Measurements from ENCODE around the gene AXIN1.
"Not testable (repeated sequence)": the region's sequence is repeated elsewhere in the genome, so short reads cannot be mapped to it uniquely, and the experiment has no call there.

AXIN1 gene

DNA sequence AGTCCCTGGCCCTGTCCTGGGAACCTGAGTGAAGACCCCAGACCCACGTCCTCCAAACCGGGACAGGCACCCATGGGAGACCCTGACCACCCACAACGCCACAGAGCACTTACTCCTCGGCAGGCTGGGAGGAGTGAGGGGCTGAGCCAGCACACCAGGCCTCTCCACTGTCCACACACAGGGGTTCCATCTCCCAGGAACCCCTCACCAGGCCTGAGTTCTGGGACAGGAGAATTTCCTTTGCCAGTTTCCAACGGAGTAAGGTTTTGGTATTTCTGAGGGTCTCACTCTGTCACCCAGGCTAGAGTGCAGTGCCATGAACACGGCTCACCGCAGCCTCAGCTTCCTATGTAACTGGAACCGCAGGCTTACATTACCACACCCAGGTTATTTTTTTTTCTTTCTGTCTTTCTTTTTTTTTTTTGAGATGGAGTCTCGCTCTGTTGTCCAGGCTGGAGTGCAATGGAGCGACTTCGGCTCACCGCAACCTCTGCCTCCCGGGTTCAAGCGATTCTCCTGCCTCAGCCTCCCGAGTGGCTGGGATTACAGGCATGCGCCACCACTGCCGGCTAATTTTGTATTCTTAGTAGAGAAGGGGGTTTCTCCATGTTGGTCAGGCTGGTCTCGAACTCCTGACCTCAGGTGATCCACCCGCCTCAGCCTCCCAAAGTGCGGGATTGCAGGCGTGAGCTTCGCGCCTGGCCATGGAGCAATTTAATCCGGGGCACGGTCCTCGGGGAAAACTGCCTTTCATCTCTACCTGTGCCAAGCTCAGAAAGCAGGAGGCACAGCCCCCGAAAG is 27.6 kb upstream of the AXIN1 start:
- no peak for FAIRE-seq
- no peak for DNase-seq (ENCODE audit: insufficient read length)
- TF ChIP-seq POLR2A (IDR thresholded peaks at IDR 0.05; ENCODE audit: low read depth, low read length) (no peak), TAF1 (IDR thresholded peaks at IDR 0.05; ENCODE audit: borderline replicate concordance, low read depth, low read length) (no peak), POLR2AphosphoS5 (IDR thresholded peaks at IDR 0.05; ENCODE audit: low read depth, low read length) (no peak)

DNA sequence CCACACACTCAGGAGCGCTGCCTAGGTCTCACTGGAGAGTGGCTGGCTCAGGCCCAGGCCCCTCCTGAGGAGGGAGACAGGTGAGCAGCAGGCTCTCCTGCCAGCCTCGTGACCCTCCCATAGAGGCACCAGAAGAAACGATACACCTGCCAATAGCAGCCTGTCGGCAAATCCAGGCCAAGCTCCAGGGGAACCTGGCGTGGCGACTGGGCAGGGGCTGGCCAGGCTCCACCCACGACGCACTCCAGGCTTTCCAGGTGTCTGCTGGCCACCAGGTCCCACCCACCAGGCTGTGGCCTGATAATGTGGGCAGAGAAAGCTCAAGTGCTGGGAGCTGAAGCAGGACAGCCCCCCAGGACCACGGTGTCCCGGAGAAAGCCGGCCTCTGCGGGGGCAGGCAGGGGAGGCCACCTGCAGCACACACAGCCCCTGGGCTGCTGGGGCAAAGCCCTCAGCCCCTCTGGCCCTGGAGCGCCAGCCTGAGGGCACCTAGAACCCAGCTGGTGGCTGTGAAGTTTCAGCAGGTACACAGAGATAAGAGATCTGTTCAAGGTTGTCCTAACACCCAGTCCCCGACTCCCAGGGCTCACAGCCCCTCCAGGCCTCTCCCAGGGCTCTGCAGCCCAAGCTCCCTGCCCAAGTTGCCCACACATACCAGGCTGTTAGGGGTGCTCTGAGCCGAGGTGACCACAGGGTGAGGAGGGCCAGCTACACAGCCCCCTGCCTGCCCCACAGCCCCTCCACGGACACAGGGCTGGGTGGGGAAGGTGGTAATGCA is 26.8 kb upstream of the AXIN1 start:
- DNase-seq (ENCODE audit: insufficient read length) (no peak), FAIRE-seq (no peak)
- no peak for TF ChIP-seq POLR2A (IDR thresholded peaks at IDR 0.05; ENCODE audit: low read depth, low read length)
- TF ChIP-seq POLR2AphosphoS5 (IDR thresholded peaks at IDR 0.05; ENCODE audit: low read depth, low read length): no peak
- no peak for TF ChIP-seq TAF1 (IDR thresholded peaks at IDR 0.05; ENCODE audit: borderline replicate concordance, low read depth, low read length)

DNA sequence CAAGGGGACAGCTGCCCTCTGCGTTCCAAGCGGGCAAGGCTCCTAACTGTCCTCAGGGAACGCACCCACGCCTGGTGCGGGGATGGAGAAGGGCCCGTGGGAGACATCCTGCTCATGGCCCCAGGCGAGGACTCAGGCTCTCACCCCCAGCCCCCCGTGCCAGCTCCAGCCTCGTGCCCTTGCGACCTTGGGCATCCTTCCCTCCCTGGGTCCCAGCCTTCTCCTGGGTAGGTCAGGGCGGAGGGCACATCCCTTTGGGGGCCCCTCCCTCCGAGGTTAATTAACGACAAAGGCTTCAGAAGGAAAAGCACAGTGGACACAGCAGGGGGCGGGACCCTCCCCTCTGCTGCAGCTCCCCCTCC is 26.3 kb upstream of the AXIN1 start:
- TF ChIP-seq TAF1 (IDR thresholded peaks at IDR 0.05; ENCODE audit: borderline replicate concordance, low read depth, low read length) (no peak), POLR2A (IDR thresholded peaks at IDR 0.05; ENCODE audit: low read depth, low read length) (no peak), POLR2AphosphoS5 (IDR thresholded peaks at IDR 0.05; ENCODE audit: low read depth, low read length) (no peak)
- FAIRE-seq (no peak), DNase-seq (ENCODE audit: insufficient read length) (no peak)

DNA sequence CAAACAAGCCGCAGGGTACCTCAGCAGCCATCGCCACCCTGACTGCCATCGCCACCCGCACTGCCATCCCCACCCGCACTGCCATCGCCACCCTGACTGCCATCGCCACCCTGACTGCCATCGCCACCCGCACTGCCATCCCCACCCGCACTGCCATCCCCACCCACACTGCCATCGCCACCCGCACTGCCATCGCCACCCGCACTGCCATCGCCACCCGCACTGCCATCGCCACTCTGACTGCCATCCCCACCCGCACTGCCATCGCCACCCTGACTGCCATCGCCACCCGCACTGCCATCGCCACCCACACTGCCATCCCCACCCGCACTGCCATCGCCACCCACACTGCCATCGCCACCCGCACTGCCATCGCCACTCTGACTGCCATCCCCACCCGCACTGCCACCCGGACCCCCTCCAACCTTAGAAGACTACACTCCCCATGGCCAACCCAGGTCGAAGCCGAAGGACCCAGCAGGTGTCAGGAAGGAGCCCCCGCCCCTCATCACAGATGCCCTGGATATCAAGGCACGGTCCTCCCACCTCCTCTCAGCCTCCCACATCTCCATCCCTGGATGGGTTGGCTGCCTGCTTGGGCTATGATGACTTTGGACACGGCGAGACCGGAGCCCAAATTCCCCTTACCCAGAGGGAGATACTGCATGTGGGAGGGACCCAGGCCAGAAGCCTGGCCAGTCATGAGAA is 25.7 kb upstream of the AXIN1 start:
- not testable (repeated sequence) for FAIRE-seq

DNA sequence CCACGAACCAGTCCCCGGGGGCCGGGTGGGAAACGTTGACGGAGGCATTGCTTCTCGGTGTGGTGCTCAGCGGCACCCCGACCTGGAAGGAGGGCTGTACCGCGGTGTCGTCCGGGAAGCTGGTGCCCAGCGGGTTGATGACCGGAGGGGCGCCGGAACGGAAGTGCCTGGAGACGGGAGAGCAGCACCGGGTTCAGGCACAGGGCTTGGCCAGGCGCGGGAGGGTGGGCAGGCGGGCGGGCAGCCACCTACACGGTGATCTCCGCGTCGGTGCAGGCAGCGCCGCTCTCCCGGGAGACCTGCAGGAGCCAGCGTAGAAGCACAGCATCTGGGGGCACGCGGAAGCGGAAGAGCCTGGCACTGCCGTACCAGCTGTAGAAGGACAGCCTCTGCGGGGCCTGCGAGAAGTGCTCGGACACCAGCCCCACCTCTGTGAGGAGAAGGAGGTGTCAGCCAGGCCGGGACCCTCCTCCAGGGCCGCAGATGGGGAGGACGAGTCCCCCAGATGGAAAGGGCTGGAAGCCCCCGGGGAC is 25.0 kb upstream of the AXIN1 start:
- DNase-seq (ENCODE audit: insufficient read length): no peak
- TF ChIP-seq TAF1 (IDR thresholded peaks at IDR 0.05; ENCODE audit: borderline replicate concordance, low read depth, low read length) (no peak), POLR2A (IDR thresholded peaks at IDR 0.05; ENCODE audit: low read depth, low read length) (no peak), POLR2AphosphoS5 (IDR thresholded peaks at IDR 0.05; ENCODE audit: low read depth, low read length) (no peak)

More for the DNA sequence above, 25.7 kb upstream of the AXIN1 start:
- DNase-seq (ENCODE audit: insufficient read length): not testable (repeated sequence)

DNA sequence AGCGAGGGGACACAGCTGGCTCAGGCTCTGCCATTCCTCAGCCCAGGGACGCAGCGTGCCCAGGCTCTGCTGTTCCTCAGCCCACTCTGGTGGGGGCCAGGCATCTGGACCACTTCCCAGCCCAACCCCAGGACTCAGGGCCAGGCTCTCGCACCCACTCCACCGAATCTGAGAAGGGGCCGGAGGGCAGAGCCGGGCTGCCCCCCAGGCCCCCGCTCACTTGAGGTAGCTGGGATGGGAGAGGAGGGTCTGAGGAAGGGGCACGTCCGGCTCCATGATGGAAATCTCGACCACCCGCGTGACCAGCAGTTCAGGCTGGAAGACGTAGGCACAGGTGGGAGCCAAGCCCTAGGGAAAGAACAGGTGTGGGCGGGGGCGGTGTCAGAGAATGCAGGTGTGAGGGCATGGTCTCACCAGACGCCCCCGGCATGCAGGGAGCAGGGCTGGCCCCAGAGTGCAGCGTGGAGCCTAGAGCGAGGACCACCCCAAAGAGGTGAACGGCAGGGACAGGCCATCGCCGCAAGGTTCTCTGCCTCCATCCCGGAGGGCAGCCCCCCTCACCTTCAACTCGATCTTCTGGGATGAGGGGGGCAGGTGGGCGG is 24.4 kb upstream of the AXIN1 start:
- no peak for TF ChIP-seq POLR2AphosphoS5 (IDR thresholded peaks at IDR 0.05; ENCODE audit: low read depth, low read length)
- no peak for TF ChIP-seq POLR2A (IDR thresholded peaks at IDR 0.05; ENCODE audit: low read depth, low read length)
- TF ChIP-seq TAF1 (IDR thresholded peaks at IDR 0.05; ENCODE audit: borderline replicate concordance, low read depth, low read length): no peak
- FAIRE-seq: no peak
- DNase-seq (ENCODE audit: insufficient read length): no peak

More for the DNA sequence above, 25.0 kb upstream of the AXIN1 start:
- FAIRE-seq: no peak

DNA sequence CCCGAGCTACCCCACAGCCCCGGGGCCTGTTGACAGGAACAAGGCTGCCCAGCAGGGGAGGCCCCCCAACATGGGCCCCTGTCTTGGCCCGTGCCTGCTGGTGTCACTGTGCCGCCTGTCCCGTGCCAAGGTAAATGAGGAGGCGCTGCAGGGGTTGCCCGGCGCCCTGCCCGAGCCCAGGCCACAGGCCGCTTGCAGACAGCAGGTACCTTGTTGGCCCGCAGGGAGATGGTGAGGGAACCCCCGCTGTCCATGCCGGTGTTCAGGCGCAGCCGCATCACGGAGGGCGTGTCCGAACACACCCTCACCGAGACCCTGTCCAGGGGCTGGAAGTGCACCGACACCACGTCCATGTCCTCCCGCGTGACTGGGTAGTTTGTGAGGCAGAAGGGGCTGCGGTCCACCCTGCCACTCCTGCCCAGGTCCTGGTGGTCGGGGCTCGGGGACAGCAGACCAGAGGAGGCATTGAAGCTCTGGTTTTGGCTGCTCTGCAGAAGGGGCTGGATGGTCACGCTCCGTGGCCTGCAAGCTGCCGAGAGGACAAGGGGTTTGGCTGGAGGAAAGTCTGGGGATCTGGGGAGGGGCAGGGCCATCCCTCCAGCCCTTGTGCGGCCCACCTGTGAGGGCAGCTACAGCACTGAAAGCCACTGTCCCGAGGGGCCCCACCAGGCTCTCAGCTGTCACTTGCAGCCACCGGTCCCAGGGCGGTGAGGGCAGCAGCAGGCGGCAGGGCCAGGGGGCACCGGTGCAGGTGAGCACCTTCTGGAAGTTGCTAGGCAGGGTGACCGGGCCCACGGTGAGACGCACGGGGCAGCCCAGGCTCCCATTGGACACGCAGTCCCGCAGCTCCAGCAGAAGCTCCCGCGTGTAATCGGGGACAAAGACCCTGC is 23.6 kb upstream of the AXIN1 start:
- TF ChIP-seq TAF1 (IDR thresholded peaks at IDR 0.05; ENCODE audit: borderline replicate concordance, low read depth, low read length): no peak
- TF ChIP-seq POLR2AphosphoS5 (IDR thresholded peaks at IDR 0.05; ENCODE audit: low read depth, low read length): no peak
- no peak for TF ChIP-seq POLR2A (IDR thresholded peaks at IDR 0.05; ENCODE audit: low read depth, low read length)
- FAIRE-seq (no peak), DNase-seq (ENCODE audit: insufficient read length) (no peak)

DNA sequence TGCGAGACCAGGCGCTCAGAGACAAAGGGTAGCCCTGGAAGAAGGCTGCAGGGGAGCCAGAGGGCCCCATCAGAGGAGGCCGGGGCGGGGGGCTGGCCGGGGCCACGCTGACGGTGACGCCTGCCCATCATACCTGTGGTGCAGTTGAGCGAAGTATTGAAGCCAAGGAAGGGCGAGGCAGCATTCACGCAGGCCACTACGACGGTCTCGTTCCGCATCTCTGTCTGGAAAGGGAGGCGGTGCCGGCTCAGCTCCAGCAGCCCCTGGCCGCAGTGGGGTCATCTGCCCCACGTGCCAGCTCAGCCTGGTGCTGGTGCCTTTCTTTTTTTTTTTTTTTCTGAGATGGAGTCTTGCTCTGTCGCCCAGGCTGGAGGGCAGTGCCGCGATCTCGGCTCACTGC is 22.7 kb upstream of the AXIN1 start:
- no peak for FAIRE-seq
- TF ChIP-seq TAF1 (IDR thresholded peaks at IDR 0.05; ENCODE audit: borderline replicate concordance, low read depth, low read length) (no peak), POLR2AphosphoS5 (IDR thresholded peaks at IDR 0.05; ENCODE audit: low read depth, low read length) (no peak), POLR2A (IDR thresholded peaks at IDR 0.05; ENCODE audit: low read depth, low read length) (no peak)
- DNase-seq (ENCODE audit: insufficient read length): no peak

DNA sequence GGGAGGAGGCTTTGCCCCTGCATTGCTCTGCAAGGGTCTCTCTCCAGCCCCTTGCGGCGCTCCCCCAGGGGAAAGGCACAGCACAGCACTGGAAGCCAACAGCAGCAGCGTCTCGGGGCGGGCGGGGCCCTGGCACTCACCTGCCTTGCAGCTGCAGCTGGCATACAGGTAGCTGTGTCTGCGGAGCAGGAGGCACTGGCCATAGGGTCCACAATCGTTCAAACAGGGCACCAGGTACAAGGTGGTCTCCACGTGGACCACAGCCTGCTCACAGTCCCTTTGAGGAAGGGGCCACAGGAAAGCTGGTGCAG is 22.0 kb upstream of the AXIN1 start:
- no peak for TF ChIP-seq POLR2A (IDR thresholded peaks at IDR 0.05; ENCODE audit: low read depth, low read length)
- no peak for FAIRE-seq
- DNase-seq (ENCODE audit: insufficient read length): no peak

DNA sequence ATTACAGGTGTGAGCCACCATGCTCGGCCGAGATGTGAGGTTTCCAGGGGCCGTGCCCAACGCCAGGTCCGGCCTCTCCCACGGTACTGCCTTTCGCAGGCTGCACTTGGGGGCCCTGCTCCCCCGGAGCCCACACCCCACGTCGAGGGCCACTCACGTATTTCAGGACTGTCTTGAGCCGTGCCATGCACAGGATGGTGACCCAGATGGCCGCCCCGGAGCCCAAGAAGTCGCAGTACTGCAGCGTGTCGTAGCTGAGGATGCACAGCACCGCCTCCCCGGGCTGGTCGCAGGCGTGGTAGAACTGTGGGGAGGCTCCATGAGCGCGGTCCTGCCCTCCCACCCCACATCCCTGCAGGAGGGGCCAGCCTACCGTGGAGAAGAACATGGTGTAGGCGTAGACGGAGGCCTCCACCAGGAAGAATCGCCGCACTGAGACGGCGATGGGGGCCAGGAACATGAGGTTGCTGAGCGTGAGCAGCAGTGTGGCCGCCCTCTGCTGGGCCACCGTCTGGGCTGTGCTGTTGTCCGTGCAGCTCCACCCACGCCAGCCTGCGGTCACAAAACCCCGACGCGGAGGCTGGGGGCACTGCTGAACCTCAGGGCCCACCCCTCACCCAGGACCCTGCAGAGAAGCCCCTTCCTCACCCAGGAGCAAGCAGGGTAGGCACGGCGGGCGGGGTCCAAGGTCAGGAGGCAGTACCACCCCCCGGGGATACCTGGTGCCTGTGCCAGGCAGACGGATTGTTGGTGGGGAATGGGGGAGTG is 21.5 kb upstream of the AXIN1 start:
- FAIRE-seq (no peak), DNase-seq (ENCODE audit: insufficient read length) (no peak)
- no peak for TF ChIP-seq POLR2AphosphoS5 (IDR thresholded peaks at IDR 0.05; ENCODE audit: low read depth, low read length)
- no peak for TF ChIP-seq POLR2A (IDR thresholded peaks at IDR 0.05; ENCODE audit: low read depth, low read length)
- no peak for TF ChIP-seq TAF1 (IDR thresholded peaks at IDR 0.05; ENCODE audit: borderline replicate concordance, low read depth, low read length)

All from GM12892 (cell line).